DOHH2 (cell line): ENCODE results near the gene TTF2.

ENCODE experiments used
- CTCF ChIP-seq: fragments of 200-600 bp; sonication (generic); IDR thresholded peaks from one replicate; pipeline ENCODE4 v1.5.1; 2014; ENCODE audit warnings: antibody characterized with exemption, mild to moderate bottlenecking, low read depth, low read length; ENCODE audit not compliant: poor library complexity, severe bottlenecking
- EZH2phosphoT487 ChIP-seq: fragments of 200-600 bp; sonication (generic); IDR thresholded peaks from 2 replicates; pipeline ENCODE4 v1.6.1; 2017; ENCODE audit warnings: borderline replicate concordance, mild to moderate bottlenecking, antibody characterized with exemption, low read length, moderate library complexity, mixed read lengths

- no peak for TF ChIP-seq CTCF
- no peak for TF ChIP-seq EZH2phosphoT487
Measured at GRCh38 chr1:117117697-117118096, 57.6 kb downstream of the TTF2 start.
